Uterus (tissue), 4 donors: ENCODE results near the gene KRTAP4-1. TPM values are rescaled to one million over a fixed set of nuclear protein-coding genes. Genes with fewer than 3 reads are reported as not detected.
"Not testable (repeated sequence)": the region's sequence is repeated elsewhere in the genome, so short reads cannot be mapped to it uniquely, and the experiment has no call there.

Experiments
- DNase-seq, 2 donors: peaks; one replicate each; pipeline ENCODE4 v3.0.0-alpha.2; 2019 to 2020
- H3K27ac ChIP-seq, 2 donors: fragments of 200-600 bp; sonication (generic); 1 replicate in 1 of 2; 2 replicates in 1 of 2; pipeline ENCODE4 v1.5.1; 2016 to 2018
- H3K27me3 ChIP-seq, 2 donors: fragments of 200-600 bp; sonication (generic); one replicate each; pipeline ENCODE4 v1.5.1; 2018 to 2019; ENCODE audit warnings: control low read depth in 1 of 2
- H3K36me3 ChIP-seq, 2 donors: fragments of 200-600 bp; sonication (generic); one replicate each; pipeline ENCODE4 v1.5.1; 2019; ENCODE audit warnings: control low read depth in 1 of 2
- H3K4me1 ChIP-seq, 2 donors: fragments of 200-600 bp; sonication (generic); one replicate each; pipeline ENCODE4 v1.5.1; 2018 to 2019; ENCODE audit warnings: control low read depth in 1 of 2
- H3K4me3 ChIP-seq, 2 donors: fragments of 200-600 bp; sonication (generic); 1 replicate in 1 of 2; 2 replicates in 1 of 2; pipeline ENCODE4 v1.5.1; 2018 to 2019; ENCODE audit warnings: mild to moderate bottlenecking in 1 of 2
- H3K9me3 ChIP-seq, 2 donors: fragments of 200-600 bp; sonication (generic); one replicate each; pipeline ENCODE4 v1.5.1; 2019; ENCODE audit warnings: control low read depth in 1 of 2
- POLR2A ChIP-seq, 2 donors: fragments of 450-650 bp; IDR thresholded peaks; one replicate each; pipeline ENCODE4 v1.6.1; 2016; ENCODE audit warnings: antibody characterized with exemption in 2 of 2, mild to moderate bottlenecking in 1 of 2, moderate library complexity in 1 of 2
- intact Hi-C: fragments of 100-400 bp; cut with DNase I; formaldehyde crosslinking; loops from one replicate; pipeline ENCODE4 v1.15.1; 2023; ENCODE audit warnings: low total_unique reads
- total RNA-seq, 4 donors: library from RNA; depleted of rRNA in 3 of 4; stranded (reverse); fragments of >200 nt in 3 of 4; gene quantifications; one replicate each; pipeline versions ENCODE4 v1.1.0 to v1.2.4, GENCODE V29; 2014 to 2023
- TF ChIP-seq, protein P1 (sequence below), 4 experiments: fragments of 200-600 bp in 2 of 4; fragments of 450-650 bp in 2 of 4; sonication (generic) in 2 of 4; IDR thresholded peaks; one replicate each; pipeline ENCODE4 v1.5.1; 2016 to 2019; ENCODE audit warnings: antibody characterized with exemption in 4 of 4, mild to moderate bottlenecking in 2 of 4, moderate library complexity in 1 of 4
- donor health status: DM: yes; HTN: yes; CAD: no.

The KRTAP4-1 gene
- total RNA-seq, 4 donors from 2014 or later: not detected

DNA sequence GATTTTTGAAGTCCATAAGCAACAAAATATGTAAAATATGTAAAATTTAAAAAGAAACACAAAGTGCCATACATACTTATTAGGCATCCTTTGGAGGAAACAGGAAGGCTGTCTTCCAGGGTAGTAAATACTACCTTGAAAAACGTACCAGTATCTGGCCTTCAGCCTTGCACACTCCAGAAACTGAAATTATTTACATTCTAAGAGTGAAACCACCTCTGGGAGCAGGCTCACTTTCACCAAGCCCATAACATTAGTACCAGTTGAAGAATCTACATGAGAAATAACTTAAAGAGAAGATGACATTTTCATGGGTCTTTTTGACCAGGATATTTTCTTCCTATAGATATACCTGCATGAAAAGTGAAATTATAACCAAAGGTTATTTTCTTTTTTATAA, 11.4 kb upstream of the KRTAP4-1 start:
- intact Hi-C loops: no loop called here
- H3K4me1 ChIP-seq: no peaks in the 10 kb centered on the region
- H3K36me3 ChIP-seq: no peaks in the 10 kb centered on the region
- DNase-seq: no peak
- no peak overlapping the region for H3K27ac ChIP-seq
- no peaks in the 10 kb centered on the region for H3K9me3 ChIP-seq
- no peaks in the 10 kb centered on the region for H3K27me3 ChIP-seq
- TF ChIP-seq, protein P1, sequence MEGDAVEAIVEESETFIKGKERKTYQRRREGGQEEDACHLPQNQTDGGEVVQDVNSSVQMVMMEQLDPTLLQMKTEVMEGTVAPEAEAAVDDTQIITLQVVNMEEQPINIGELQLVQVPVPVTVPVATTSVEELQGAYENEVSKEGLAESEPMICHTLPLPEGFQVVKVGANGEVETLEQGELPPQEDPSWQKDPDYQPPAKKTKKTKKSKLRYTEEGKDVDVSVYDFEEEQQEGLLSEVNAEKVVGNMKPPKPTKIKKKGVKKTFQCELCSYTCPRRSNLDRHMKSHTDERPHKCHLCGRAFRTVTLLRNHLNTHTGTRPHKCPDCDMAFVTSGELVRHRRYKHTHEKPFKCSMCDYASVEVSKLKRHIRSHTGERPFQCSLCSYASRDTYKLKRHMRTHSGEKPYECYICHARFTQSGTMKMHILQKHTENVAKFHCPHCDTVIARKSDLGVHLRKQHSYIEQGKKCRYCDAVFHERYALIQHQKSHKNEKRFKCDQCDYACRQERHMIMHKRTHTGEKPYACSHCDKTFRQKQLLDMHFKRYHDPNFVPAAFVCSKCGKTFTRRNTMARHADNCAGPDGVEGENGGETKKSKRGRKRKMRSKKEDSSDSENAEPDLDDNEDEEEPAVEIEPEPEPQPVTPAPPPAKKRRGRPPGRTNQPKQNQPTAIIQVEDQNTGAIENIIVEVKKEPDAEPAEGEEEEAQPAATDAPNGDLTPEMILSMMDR (IDR thresholded peaks at IDR 0.05): no peak
- no peak for TF ChIP-seq POLR2A (IDR thresholded peaks at IDR 0.05)
- H3K4me3 ChIP-seq: no peak overlapping the region

- no peak overlapping the region for H3K27ac ChIP-seq
- TF ChIP-seq, protein P1 (IDR thresholded peaks at IDR 0.05): no peak
- no peak for TF ChIP-seq POLR2A (IDR thresholded peaks at IDR 0.05)
- intact Hi-C loops: no loop called here
- no peak for DNase-seq
- H3K4me1 ChIP-seq: no peaks in the 10 kb centered on the region
- no peaks in the 10 kb centered on the region for H3K27me3 ChIP-seq
- no peaks in the 10 kb centered on the region for H3K9me3 ChIP-seq
- no peaks in the 10 kb centered on the region for H3K36me3 ChIP-seq
- no peak overlapping the region for H3K4me3 ChIP-seq
These were observed 5.6 kb upstream of the KRTAP4-1 start for GRCh38 chr17:41190328-41190727.

DNA sequence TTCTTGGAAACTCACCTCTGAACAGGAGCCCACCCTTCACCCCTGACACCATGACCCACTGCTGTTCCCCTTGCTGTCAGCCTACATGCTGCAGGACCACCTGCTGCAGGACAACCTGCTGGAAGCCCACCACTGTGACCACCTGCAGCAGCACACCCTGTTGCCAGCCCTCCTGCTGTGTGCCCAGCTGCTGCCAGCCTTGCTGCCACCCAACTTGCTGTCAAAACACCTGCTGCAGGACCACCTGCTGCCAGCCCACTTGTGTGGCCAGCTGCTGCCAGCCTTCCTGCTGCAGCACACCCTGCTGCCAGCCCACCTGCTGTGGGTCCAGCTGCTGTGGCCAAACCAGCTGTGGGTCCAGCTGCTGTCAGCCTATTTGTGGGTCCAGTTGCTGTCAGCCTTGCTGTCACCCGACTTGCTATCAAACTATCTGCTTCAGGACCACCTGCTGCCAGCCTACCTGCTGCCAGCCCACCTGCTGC, 5.2 kb upstream of the KRTAP4-1 start, which contains the start of gene KRTAP9-1:
Gene KRTAP9-1 (plus strand): TSS at position 51 of the 482 bp plus-strand sequence. CDS start 0 bp downstream, at position 51.
- H3K27me3 ChIP-seq, H3K27ac ChIP-seq, H3K4me1 ChIP-seq, H3K4me3 ChIP-seq, H3K9me3 ChIP-seq, H3K36me3 ChIP-seq, intact Hi-C loops, DNase-seq: not testable (repeated sequence)

- Histone ChIP-seq H3K27me3 (no peaks in the 10 kb centered on the region), H3K27ac (no peak overlapping the region), H3K9me3 (no peaks in the 10 kb centered on the region), H3K4me1 (no peaks in the 10 kb centered on the region), H3K36me3 (no peaks in the 10 kb centered on the region), H3K4me3 (no peak overlapping the region)
- intact Hi-C loops: no loop called here
- TF ChIP-seq, protein P1 (IDR thresholded peaks at IDR 0.05): no peak
- no peak for TF ChIP-seq POLR2A (IDR thresholded peaks at IDR 0.05)
- DNase-seq: no peak
These were observed 2.2 kb upstream of the KRTAP4-1 start for GRCh38 chr17:41186872-41187271.

- TF ChIP-seq POLR2A (IDR thresholded peaks at IDR 0.05): no peak
- TF ChIP-seq, protein P1 (IDR thresholded peaks at IDR 0.05): no peak
- Histone ChIP-seq H3K36me3 (no peaks in the 10 kb centered on the region), H3K27me3 (no peaks in the 10 kb centered on the region), H3K4me1 (no peaks in the 10 kb centered on the region), H3K4me3 (no peak overlapping the region), H3K27ac (no peak overlapping the region), H3K9me3 (no peaks in the 10 kb centered on the region)
- intact Hi-C loops: no loop called here
- no peak for DNase-seq
These were observed 290 bp upstream of the KRTAP4-1 start for GRCh38 chr17:41185001-41185400.
